HG02870 (cell line): ENCODE results near the gene WSB1.

Experiments used
- ATAC-seq: cut with Tn5 transposase; IDR thresholded peaks from one replicate; pipeline ENCODE4 v1.9.1; 2021; ENCODE audit warnings: mild to moderate bottlenecking, moderate library complexity; ENCODE audit not compliant: unreplicated experiment

Gene WSB1

DNA sequence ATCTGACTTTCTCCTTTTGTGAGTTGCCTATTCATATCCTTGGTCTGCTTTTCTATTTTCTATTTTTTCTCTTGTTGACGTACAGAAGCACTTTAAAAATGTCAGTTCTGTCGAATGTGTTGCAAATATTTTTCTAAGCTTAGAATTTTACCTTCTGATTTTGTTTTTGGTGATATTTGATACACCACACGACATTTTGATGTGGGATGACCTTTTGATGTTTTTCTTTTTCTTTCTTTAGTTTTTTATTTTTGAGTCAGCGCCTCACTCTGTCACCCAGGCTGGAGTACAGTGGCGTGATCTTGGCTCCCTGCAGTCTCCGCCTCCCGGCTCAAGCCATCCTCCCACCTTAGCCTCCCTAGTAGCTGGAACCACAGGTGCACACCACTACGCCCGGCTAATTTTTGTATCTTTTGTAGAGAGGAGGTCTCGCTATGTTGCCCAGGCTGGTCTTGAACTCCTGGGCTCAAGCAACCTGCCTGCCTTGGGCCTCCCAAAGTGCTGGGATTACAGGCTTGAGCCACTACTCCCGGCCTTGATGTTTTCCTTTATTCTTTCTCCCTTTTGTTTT, 39.6 kb downstream of the WSB1 start:
- ATAC-seq = no peak

GRCh38 chr17:27336184-27336583, 42.3 kb downstream of the WSB1 start:
- no peak for ATAC-seq

GRCh38 chr17:27338536-27338985, 44.6 kb downstream of the WSB1 start:
- peak; percentile 63 for ATAC-seq

DNA sequence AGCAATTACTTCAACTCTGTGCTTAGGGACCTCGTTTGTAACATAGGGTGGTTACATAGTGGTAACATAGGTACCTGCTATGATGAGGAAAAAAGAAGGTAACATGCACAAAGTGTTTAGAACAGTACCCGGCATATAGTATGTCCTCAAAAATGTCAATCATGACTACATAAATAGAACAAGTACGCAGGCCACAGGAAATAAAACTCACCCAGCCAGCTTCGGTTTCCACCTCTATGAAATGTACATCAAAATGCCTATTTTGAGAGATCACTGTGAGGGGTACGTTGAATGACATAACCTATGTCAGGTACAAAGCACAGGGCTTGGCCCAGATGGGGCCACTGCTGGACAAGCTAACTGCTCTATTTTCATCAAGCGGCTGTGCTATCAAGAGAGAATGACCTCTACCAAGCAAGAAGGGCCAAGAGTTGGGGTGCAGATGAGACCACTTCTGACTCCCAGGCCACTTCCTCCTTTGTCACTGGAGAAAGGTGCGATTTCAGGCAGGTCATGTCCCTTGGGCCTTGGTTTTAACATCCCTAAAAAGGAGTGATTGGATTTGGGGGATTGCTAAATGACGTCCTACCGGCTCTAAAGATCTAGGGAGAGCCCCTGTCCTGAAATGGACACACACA, 45.4 kb downstream of the WSB1 start:
- ATAC-seq = peak; percentile 39

- no peak for ATAC-seq
These were observed 46.1 kb downstream of the WSB1 start for GRCh38 chr17:27339836-27340550.

DNA sequence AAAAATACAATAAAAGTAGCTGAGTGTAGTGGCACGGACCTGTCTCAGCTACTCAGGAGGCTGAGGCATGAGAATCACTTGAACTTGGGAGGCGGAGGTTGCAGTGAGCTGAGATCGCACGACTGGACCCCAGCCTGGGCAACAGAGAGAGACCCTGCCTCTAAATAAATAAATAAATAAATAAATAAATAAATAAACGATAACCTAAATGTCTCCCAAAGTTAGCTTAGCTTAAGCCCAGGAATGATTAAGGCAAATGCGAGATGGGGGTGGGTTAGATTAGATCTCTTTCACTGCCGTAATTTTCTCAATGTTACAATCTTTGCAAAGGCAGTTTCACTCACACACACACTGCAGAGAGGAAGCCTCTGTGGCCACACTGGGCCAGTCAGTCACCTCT, 46.7 kb downstream of the WSB1 start:
- ATAC-seq = no peak

DNA sequence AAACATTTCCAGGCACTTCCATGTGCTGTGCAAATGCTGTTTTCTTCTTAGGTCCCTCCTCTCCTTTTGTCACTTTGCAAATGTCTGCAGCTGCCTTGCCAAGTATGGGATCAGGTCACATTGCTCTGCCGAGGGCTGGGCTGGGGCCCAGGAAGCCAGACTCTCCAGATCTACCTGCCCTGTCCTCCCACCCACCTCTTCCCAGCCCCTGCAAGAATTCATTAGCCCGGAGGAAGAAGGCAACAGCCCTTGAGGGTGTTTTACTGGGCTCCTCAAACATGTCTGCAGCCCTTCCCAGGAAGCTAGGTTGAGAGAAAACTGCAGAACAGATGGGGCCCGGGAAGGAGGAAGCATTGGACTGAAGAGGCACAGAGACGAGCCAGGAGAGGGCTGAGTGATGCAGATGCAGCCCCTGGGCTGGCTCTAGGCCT, 47.1 kb downstream of the WSB1 start:
- no peak for ATAC-seq

GRCh38 chr17:27342059-27342458, 48.1 kb downstream of the WSB1 start:
- no peak for ATAC-seq

DNA sequence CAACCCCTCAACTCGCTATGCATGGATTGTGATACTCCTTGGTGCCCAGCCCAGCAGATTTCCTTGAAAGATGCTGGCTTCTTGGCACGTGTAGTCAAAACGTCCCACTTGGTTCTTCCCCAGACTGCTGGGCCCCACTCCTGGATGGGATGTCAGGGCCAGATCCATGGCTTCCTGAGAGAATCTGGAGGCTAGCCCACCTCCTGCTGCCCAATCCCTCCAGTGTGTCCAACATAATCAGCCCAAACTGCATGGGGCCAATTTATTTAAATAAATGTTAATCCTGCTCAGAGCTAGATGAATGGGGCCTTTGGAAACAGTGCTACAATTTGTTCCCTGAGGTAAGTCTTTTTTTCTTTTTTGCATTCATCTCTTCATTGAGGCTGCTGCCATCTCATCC, 49.4 kb downstream of the WSB1 start:
- no peak for ATAC-seq

- no peak for ATAC-seq
These were observed 50.2 kb downstream of the WSB1 start for GRCh38 chr17:27343977-27344607.

- ATAC-seq = no peak
These were observed 51.4 kb downstream of the WSB1 start for GRCh38 chr17:27345141-27345904.

DNA sequence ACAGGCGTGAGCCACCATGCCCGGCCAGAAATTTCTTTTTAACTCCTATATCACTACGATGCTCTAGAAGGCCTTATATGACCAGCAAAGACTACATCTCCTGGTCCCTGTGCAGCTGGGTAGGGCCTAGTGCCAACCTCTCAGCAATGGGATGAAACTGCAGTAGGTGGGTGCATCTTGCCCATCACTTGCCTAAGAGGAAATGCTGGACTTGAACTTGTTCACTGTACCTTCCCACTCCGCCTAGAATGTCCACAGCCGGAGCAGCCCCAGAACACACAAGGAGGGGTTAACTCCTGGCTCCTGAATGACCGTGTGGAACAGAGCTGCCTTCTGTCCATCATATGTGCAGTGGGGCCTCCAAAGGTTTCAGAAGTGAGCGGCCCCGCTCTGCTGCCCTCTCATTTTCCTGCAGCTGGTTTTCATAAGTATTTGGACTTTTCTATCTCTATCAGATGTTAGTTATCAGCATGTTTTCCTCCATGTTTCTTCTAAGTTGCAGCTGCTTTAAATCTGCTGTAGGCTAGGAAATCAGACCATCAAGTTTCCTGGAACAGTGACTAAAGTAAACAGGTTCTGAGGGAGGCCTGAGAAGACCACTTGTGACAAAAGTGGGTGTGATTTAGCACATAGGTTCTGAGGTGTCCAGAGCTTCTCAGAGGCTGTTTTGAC, 52.5 kb downstream of the WSB1 start:
- ATAC-seq = no peak

DNA sequence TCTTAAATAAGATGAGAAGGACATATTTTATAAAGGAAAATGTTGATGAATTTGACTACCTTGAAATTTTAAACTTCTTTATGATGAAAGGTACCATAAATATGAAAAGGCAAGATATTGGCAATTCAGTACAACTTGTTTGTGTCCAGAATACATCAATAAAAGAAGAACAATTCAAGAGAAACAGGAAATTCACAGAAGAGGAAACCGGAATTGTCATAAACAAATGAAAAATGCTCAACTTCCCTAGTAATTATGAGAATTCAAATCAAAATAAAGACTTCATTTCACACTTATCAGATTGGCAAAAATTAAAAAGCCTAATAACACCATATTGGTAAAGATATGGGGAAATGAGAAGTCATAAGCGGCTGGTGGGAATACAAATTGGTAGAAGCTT, 54.3 kb downstream of the WSB1 start:
- no peak for ATAC-seq

DNA sequence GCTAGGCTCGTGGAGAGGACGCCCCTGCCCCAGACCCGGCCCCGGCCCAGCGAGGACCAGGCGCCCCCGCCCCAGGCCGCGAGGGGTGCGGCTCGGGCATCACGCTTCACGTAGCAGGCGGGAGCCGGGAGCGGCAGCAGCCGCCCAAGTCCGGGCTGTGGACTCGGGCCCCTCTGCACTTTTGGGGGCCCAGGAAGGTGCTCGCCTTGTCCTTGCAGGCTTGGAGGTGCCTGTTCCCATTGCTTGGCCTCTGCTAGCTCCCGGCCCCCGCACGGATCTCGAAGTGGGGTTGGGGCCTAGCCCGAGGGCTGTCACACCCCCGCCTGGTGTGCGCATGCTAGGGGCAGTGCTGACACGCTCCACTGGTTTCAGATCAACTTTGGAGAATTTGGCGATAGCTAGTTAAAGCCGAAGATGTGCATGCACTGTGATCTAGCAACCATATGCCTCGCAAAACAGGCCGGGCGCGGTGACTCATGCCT, 55.7 kb downstream of the WSB1 start:
- no peak for ATAC-seq

DNA sequence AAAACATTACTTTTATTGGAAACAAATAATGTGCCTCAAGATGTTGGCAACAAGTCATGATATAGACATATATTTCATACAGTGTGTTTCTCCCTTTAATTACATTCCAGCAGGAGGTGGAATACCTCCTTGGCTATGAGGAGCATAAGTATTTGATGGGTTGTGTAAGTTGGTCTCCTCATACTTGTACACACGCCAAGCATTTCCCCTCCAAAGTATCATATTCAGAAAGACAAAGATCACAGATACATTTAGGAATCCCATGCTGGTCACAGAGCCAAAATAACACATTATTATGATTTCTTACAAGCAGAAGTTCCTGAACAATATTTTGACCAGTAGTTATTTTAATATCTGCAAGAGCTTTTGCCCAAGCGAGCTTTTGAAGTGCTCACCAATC, 57.8 kb downstream of the WSB1 start:
- no peak for ATAC-seq

- ATAC-seq = no peak
These were observed 58.6 kb downstream of the WSB1 start for GRCh38 chr17:27352448-27353032.

GRCh38 chr17:27353033-27353460, 59.1 kb downstream of the WSB1 start:
- no peak for ATAC-seq

DNA sequence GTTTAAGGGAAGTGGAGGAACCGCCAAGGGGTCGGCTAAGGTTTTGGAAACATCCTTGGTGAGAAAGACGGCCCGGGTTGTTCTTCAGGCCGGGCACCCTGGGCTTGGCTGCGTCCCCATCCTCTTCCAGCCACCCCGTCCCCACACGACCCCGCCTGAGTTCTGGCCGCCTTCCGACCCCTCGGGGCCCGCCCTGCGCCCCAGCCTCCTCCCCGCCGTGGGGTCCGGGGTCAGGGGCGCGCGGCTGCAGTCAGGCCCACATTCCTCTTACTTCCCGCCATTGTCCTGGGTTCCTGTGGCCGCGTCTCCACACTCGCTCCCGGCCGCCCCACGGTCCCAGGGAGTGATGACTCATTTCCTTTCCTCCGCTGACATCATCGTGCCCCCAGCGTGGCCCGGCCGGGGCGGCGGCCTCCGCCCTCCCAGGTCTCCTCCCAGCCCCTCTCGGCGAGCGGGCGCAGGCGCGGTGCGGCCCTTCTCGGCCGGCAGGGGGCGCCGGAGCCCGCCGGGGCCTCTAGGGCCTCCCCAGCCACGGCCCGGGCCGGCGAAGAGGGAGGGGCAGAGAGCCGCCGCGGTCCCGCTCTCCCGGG, 59.6 kb downstream of the WSB1 start:
- ATAC-seq = peak; percentile 83

DNA sequence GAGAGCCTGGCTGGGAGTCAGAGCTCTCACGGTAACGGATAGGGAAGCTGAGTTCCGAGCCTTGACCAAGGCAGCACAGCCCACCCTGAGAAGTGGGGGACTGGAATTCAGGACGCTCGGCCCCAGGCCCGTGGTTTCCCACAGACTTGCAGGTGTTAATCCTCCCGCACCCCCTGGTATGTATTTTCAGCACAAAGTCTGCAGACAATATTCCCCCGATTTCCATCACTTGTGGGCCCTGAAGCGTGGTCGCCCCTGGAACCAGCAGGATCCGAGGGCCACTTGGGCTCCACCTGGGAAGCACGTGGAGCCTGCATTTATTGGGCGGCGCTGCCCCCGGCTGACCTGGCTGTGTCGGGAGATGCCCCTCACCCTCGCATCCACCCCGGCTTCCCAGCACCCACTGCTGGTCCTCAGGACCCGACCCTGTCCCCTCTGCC, 60.2 kb downstream of the WSB1 start:
- ATAC-seq = no peak
